Measurements from ENCODE around the gene SEMA4D.

SEMA4D gene

GRCh38 chr9:89528540-89528939 lies 30.6 kb upstream of the SEMA4D start:
- Histone ChIP-seq H3K27me3 (ENCODE audit: insufficient read depth, poor library complexity, severe bottlenecking) (no peaks in the 10 kb centered on the region), H3K4me3 (replicated peaks; ENCODE audit: insufficient read depth, low read length) (no peak overlapping the region), H3K27ac (replicated peaks) (no peak overlapping the region)
- no peak for DNase-seq (ENCODE audit: low read depth in 1 of 2, low spot score in 1 of 2)
- TF ChIP-seq REST (IDR thresholded peaks at IDR 0.05; ENCODE audit: insufficient replicate concordance, low read depth), result no peak
- TF ChIP-seq POLR2AphosphoS5 (IDR thresholded peaks at IDR 0.05; ENCODE audit: low read depth), result no peak
- TF ChIP-seq CTCF (IDR thresholded peaks at IDR 0.05; ENCODE audit: insufficient read depth, low read length), result no peak
- no peak for TF ChIP-seq SPI1 (IDR thresholded peaks at IDR 0.05; ENCODE audit: borderline replicate concordance, low read depth)
- TF ChIP-seq GABPA (IDR thresholded peaks at IDR 0.05; ENCODE audit: low read depth), result no peak

GRCh38 chr9:89528131-89528530 lies 30.2 kb upstream of the SEMA4D start:
- H3K27me3 ChIP-seq (ENCODE audit: insufficient read depth, poor library complexity, severe bottlenecking), result no peaks in the 10 kb centered on the region
- TF ChIP-seq POLR2AphosphoS5 (IDR thresholded peaks at IDR 0.05; ENCODE audit: low read depth), result peak; percentile 54; the same call in 1 of the 2 replicates
- TF ChIP-seq REST (IDR thresholded peaks at IDR 0.05; ENCODE audit: insufficient replicate concordance, low read depth), result no peak
- no peak for TF ChIP-seq CTCF (IDR thresholded peaks at IDR 0.05; ENCODE audit: insufficient read depth, low read length)
- TF ChIP-seq GABPA (IDR thresholded peaks at IDR 0.05; ENCODE audit: low read depth), result no peak
- no peak for DNase-seq (ENCODE audit: low read depth in 1 of 2, low spot score in 1 of 2)
- no peak overlapping the region; the same call in 1 of the 2 replicates for H3K27ac ChIP-seq (replicated peaks)
- H3K4me3 ChIP-seq (replicated peaks; ENCODE audit: insufficient read depth, low read length), result no peak overlapping the region

GRCh38 chr9:89527084-89527483 lies 29.2 kb upstream of the SEMA4D start:
- Histone ChIP-seq H3K27ac (replicated peaks) (peak overlapping the region; percentile 65), H3K27me3 (ENCODE audit: insufficient read depth, poor library complexity, severe bottlenecking) (no peaks in the 10 kb centered on the region), H3K4me3 (replicated peaks; ENCODE audit: insufficient read depth, low read length) (no peak overlapping the region)
- DNase-seq (ENCODE audit: low read depth in 1 of 2, low spot score in 1 of 2), result peak; percentile 80 to 90
- no peak for TF ChIP-seq CTCF (IDR thresholded peaks at IDR 0.05; ENCODE audit: insufficient read depth, low read length)
- TF ChIP-seq POLR2AphosphoS5 (IDR thresholded peaks at IDR 0.05; ENCODE audit: low read depth), result peak; percentile 80
- TF ChIP-seq REST (IDR thresholded peaks at IDR 0.05; ENCODE audit: insufficient replicate concordance, low read depth), result no peak
- TF ChIP-seq GABPA (IDR thresholded peaks at IDR 0.05; ENCODE audit: low read depth), result no peak
- peak; percentile 77 for TF ChIP-seq SPI1 (IDR thresholded peaks at IDR 0.05; ENCODE audit: borderline replicate concordance, low read depth)

All from HL-60 (cell line).